ENCODE results near the gene AKR1A1.
A peak's percentile ranks its signal among the peaks of the same experiment; 100 is the strongest.

Gene AKR1A1

GRCh38 chr1:45569571-45569961 is 18.9 kb downstream of the AKR1A1 start:
- Histone ChIP-seq H3K9me3 (no peaks in the 10 kb centered on the region), H3K4me3 (no peak overlapping the region), H3K36me3 (peaks cover 79% of the 10 kb centered on the region), H3K4me1 (peaks cover 8% of the 10 kb centered on the region), H3K4me2 (no peak overlapping the region), H4K20me1 (peaks cover 58% of the 10 kb centered on the region), H3K9ac (no peak overlapping the region), H3K27ac (no peak overlapping the region), H3K27me3 (no peaks in the 10 kb centered on the region)
- TF ChIP-seq Cebpa-rat (IDR thresholded peaks at IDR 0.05) = no peak

- no peak overlapping the region for H3K27ac ChIP-seq
- no peak overlapping the region for H3K4me2 ChIP-seq
- H3K36me3 ChIP-seq = peaks cover 75% of the 10 kb centered on the region
Observed at GRCh38 chr1:45569962-45570581, 19.4 kb downstream of the AKR1A1 start.

GRCh38 chr1:45570631-45571030 is 20.0 kb downstream of the AKR1A1 start:
- H3K36me3 ChIP-seq = peaks cover 70% of the 10 kb centered on the region
- H3K9ac ChIP-seq = no peak overlapping the region
- no peaks in the 10 kb centered on the region for H3K9me3 ChIP-seq
- H3K4me3 ChIP-seq = no peak overlapping the region
- peaks cover 19% of the 10 kb centered on the region for H3K4me1 ChIP-seq
- H3K27ac ChIP-seq = no peak overlapping the region
- no peaks in the 10 kb centered on the region for H3K27me3 ChIP-seq
- no peak overlapping the region for H3K4me2 ChIP-seq
- TF ChIP-seq Cebpa-rat (IDR thresholded peaks at IDR 0.05) = no peak
- peaks cover 52% of the 10 kb centered on the region for H4K20me1 ChIP-seq

More at GRCh38 chr1:45569962-45570581, 19.4 kb downstream of the AKR1A1 start:
- H3K9ac ChIP-seq = no peak overlapping the region
- no peaks in the 10 kb centered on the region for H3K27me3 ChIP-seq
- H4K20me1 ChIP-seq = peaks cover 56% of the 10 kb centered on the region
- no peak for TF ChIP-seq Cebpa-rat (IDR thresholded peaks at IDR 0.05)
- H3K4me3 ChIP-seq = no peak overlapping the region
- peaks cover 13% of the 10 kb centered on the region for H3K4me1 ChIP-seq
- H3K9me3 ChIP-seq = no peaks in the 10 kb centered on the region

GRCh38 chr1:45573231-45573804 is 22.7 kb downstream of the AKR1A1 start:
- H3K36me3 ChIP-seq = peaks cover 43% of the 10 kb centered on the region
- H3K4me1 ChIP-seq = peaks cover 33% of the 10 kb centered on the region
- H4K20me1 ChIP-seq = peaks cover 25% of the 10 kb centered on the region
- no peak overlapping the region for H3K4me2 ChIP-seq
- no peak overlapping the region for H3K9ac ChIP-seq
- H3K27ac ChIP-seq = no peak overlapping the region
- H3K9me3 ChIP-seq = no peaks in the 10 kb centered on the region
- no peak for TF ChIP-seq Cebpa-rat (IDR thresholded peaks at IDR 0.05)
- H3K27me3 ChIP-seq = no peaks in the 10 kb centered on the region
- no peak overlapping the region for H3K4me3 ChIP-seq

- no peak overlapping the region for H3K9ac ChIP-seq
- H3K9me3 ChIP-seq = no peaks in the 10 kb centered on the region
- peaks cover 41% of the 10 kb centered on the region for H3K4me1 ChIP-seq
- H3K36me3 ChIP-seq = peaks cover 34% of the 10 kb centered on the region
- H3K4me3 ChIP-seq = no peak overlapping the region
- no peak overlapping the region for H3K27ac ChIP-seq
- no peak overlapping the region for H3K4me2 ChIP-seq
- H4K20me1 ChIP-seq = peaks cover 17% of the 10 kb centered on the region
- TF ChIP-seq Cebpa-rat (IDR thresholded peaks at IDR 0.05) = no peak
- H3K27me3 ChIP-seq = no peaks in the 10 kb centered on the region
Observed at GRCh38 chr1:45574105-45574626, 23.5 kb downstream of the AKR1A1 start.

GRCh38 chr1:45583264-45583665 is 32.6 kb downstream of the AKR1A1 start:
- Histone ChIP-seq H3K9ac (peak overlapping the region; percentile 98), H3K9me3 (no peaks in the 10 kb centered on the region), H3K27me3 (no peaks in the 10 kb centered on the region), H3K4me2 (peak overlapping the region; percentile 89), H3K27ac (peak overlapping the region; percentile 95), H3K4me3 (peak overlapping the region; percentile 96), H3K4me1 (peaks cover 63% of the 10 kb centered on the region), H4K20me1 (peaks cover 37% of the 10 kb centered on the region), H3K36me3 (peaks cover 11% of the 10 kb centered on the region; the same call in 1 of the 2 replicates)
- no peak for TF ChIP-seq Cebpa-rat (IDR thresholded peaks at IDR 0.05)

- peaks cover 17% of the 10 kb centered on the region; the same call in 1 of the 2 replicates for H3K36me3 ChIP-seq
- TF ChIP-seq Cebpa-rat (IDR thresholded peaks at IDR 0.05) = no peak
- peak within 1 kb of the TSS; percentile 98 for H3K9ac ChIP-seq
- H3K9me3 ChIP-seq = no peaks in the 10 kb centered on the region
- H3K27ac ChIP-seq = peak within 1 kb of the TSS; percentile 95
- peak within 1 kb of the TSS; percentile 96 for H3K4me3 ChIP-seq
- peak within 1 kb of the TSS; percentile 97 for H3K4me2 ChIP-seq
- no peaks in the 10 kb centered on the region for H3K27me3 ChIP-seq
- peaks cover 63% of the 10 kb centered on the region for H3K4me1 ChIP-seq
- H4K20me1 ChIP-seq = peaks cover 43% of the 10 kb centered on the region
Observed at GRCh38 chr1:45583666-45584350, 33.2 kb downstream of the AKR1A1 start, which contains the start of gene NASP. NASP (plus strand) TSS chr1:45584041; CDS start chr1:45584147, 106 bp downstream.

GRCh38 chr1:45584351-45585109 is 33.9 kb downstream of the AKR1A1 start:
- Histone ChIP-seq H3K9me3 (no peaks in the 10 kb centered on the region), H3K4me3 (peak overlapping the region; percentile 96), H3K27ac (peak overlapping the region; percentile 95), H3K27me3 (no peaks in the 10 kb centered on the region), H3K36me3 (peaks cover 24% of the 10 kb centered on the region), H3K9ac (peak overlapping the region; percentile 98), H4K20me1 (peaks cover 50% of the 10 kb centered on the region), H3K4me1 (peaks cover 56% of the 10 kb centered on the region), H3K4me2 (peak overlapping the region; percentile 97)
- TF ChIP-seq Cebpa-rat (IDR thresholded peaks at IDR 0.05) = no peak

- Histone ChIP-seq H4K20me1 (peaks cover 55% of the 10 kb centered on the region), H3K27ac (peak overlapping the region; percentile 95), H3K4me1 (peaks cover 53% of the 10 kb centered on the region)
Observed at GRCh38 chr1:45585110-45585426, 34.4 kb downstream of the AKR1A1 start.

More at GRCh38 chr1:45585110-45585426, 34.4 kb downstream of the AKR1A1 start:
- Histone ChIP-seq H3K4me3 (peak overlapping the region; percentile 96), H3K36me3 (peaks cover 29% of the 10 kb centered on the region), H3K9me3 (no peaks in the 10 kb centered on the region), H3K4me2 (peak overlapping the region; percentile 97), H3K27me3 (no peaks in the 10 kb centered on the region), H3K9ac (peak overlapping the region; percentile 98)
- TF ChIP-seq Cebpa-rat (IDR thresholded peaks at IDR 0.05) = no peak

Measured in BLaER1 (cell line).